Measurements from ENCODE around the gene ANXA11.

- TF ChIP-seq EZH2 (IDR thresholded peaks at IDR 0.05; ENCODE audit: borderline replicate concordance, low read depth, low read length, severe bottlenecking) = no peak
- TF ChIP-seq CTCF (IDR thresholded peaks at IDR 0.05; ENCODE audit: borderline replicate concordance, extremely low read depth, low read length, poor library complexity, severe bottlenecking) = no peak
Observed at GRCh38 chr10:80131499-80131901, 73.8 kb downstream of the ANXA11 start.

Data from DND-41 (cell line).